Fibroblast of lung (primary cell): ENCODE results near the gene SULT4A1.

ENCODE experiments used
- EZH2 ChIP-seq: IDR thresholded peaks from 2 replicates; pipeline ENCODE4 v1.5.1; 2012; ENCODE audit warnings: low read length, control low read depth, mild to moderate bottlenecking; ENCODE audit errors: missing control alignments
- TF ChIP-seq, protein P1 (sequence below), 2 donors: IDR thresholded peaks in 1 of 2; conservative IDR thresholded peaks in 1 of 2; 1 replicate in 1 of 2; 2 replicates in 1 of 2; pipeline ENCODE4 v1.5.1; 2011 to 2012; ENCODE audit warnings: low read length in 2 of 2, control low read depth in 1 of 2, inconsistent platforms in 1 of 2, low read depth in 1 of 2, mild to moderate bottlenecking in 1 of 2

DNA sequence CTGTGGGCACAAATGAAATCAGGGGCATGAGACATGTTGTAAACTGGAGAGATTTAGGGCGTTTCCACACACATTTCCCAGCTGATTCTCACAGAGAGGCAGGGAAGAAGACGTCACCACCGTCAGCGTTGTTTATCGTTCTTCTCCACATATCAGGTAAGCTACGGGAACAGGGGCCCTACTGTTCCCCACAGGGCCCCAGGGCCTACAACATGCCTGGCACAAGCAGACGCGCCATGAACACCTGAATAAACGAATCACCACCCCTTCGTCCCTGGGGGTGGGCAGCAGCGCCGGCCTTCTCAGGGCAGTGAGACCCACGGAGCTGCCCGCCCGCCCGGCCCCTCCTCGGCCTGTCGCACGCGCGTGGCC, 50.5 kb downstream of the SULT4A1 start:
- TF ChIP-seq, protein P1, sequence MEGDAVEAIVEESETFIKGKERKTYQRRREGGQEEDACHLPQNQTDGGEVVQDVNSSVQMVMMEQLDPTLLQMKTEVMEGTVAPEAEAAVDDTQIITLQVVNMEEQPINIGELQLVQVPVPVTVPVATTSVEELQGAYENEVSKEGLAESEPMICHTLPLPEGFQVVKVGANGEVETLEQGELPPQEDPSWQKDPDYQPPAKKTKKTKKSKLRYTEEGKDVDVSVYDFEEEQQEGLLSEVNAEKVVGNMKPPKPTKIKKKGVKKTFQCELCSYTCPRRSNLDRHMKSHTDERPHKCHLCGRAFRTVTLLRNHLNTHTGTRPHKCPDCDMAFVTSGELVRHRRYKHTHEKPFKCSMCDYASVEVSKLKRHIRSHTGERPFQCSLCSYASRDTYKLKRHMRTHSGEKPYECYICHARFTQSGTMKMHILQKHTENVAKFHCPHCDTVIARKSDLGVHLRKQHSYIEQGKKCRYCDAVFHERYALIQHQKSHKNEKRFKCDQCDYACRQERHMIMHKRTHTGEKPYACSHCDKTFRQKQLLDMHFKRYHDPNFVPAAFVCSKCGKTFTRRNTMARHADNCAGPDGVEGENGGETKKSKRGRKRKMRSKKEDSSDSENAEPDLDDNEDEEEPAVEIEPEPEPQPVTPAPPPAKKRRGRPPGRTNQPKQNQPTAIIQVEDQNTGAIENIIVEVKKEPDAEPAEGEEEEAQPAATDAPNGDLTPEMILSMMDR (conservative IDR thresholded peaks at IDR 0.05 in 1 of 2, IDR thresholded peaks at IDR 0.05 in 1 of 2; ENCODE audit: low read depth in 1 of 2, low read length in 2 of 2): no peak
- no peak for TF ChIP-seq EZH2
